ENCODE measurements around the gene CREB3L1.
"Not testable (repeated sequence)": the region's sequence is repeated elsewhere in the genome, so short reads cannot be mapped to it uniquely, and the experiment has no call there.

CREB3L1 gene

GRCh38 chr11:46248289-46249102, 29.0 kb upstream of the CREB3L1 start:
- DNase-seq = peak; percentile 99

- DNase-seq = peak; percentile 87
Measured at GRCh38 chr11:46249103-46249937, 28.1 kb upstream of the CREB3L1 start.

GRCh38 chr11:46249938-46250744, 27.3 kb upstream of the CREB3L1 start:
- DNase-seq = peak; percentile 31

- DNase-seq = no peak
Measured at GRCh38 chr11:46250745-46251052, 26.8 kb upstream of the CREB3L1 start.

GRCh38 chr11:46251954-46252353, 25.5 kb upstream of the CREB3L1 start:
- DNase-seq = no peak

- no peak for DNase-seq
Measured at GRCh38 chr11:46252373-46252914, 25.0 kb upstream of the CREB3L1 start.

- peak; percentile 57 for DNase-seq
Measured at GRCh38 chr11:46253258-46254132, 24.0 kb upstream of the CREB3L1 start.

- no peak for DNase-seq
Measured at GRCh38 chr11:46254133-46254491, 23.4 kb upstream of the CREB3L1 start.

- DNase-seq = no peak
Measured at GRCh38 chr11:46256540-46257001, 20.9 kb upstream of the CREB3L1 start.

GRCh38 chr11:46259347-46259746, 18.1 kb upstream of the CREB3L1 start:
- not testable (repeated sequence) for DNase-seq

GRCh38 chr11:46259971-46260560, 17.4 kb upstream of the CREB3L1 start:
- no peak for DNase-seq

GRCh38 chr11:46263120-46263519, 14.3 kb upstream of the CREB3L1 start:
- no peak for DNase-seq

- DNase-seq = no peak
Measured at GRCh38 chr11:46264030-46264429, 13.4 kb upstream of the CREB3L1 start.

GRCh38 chr11:46264976-46265375, 12.5 kb upstream of the CREB3L1 start:
- DNase-seq = no peak

- DNase-seq = no peak
Measured at GRCh38 chr11:46265764-46266163, 11.7 kb upstream of the CREB3L1 start.

GRCh38 chr11:46267930-46268329, 9.5 kb upstream of the CREB3L1 start:
- DNase-seq = no peak

- DNase-seq = no peak
Measured at GRCh38 chr11:46270684-46271083, 6.8 kb upstream of the CREB3L1 start.

- DNase-seq = no peak
Measured at GRCh38 chr11:46271407-46271806, 6.1 kb upstream of the CREB3L1 start.

GRCh38 chr11:46271875-46272815, 5.3 kb upstream of the CREB3L1 start:
- peak; percentile 82 for DNase-seq

GRCh38 chr11:46272816-46273427, 4.5 kb upstream of the CREB3L1 start:
- peak; percentile 69 for DNase-seq
